HG03175 (cell line): ENCODE results near the gene IFT81.

Experiments used
- ATAC-seq: cut with Tn5 transposase; IDR thresholded peaks from one replicate; pipeline ENCODE4 v1.9.1; 2021; ENCODE audit warnings: mild to moderate bottlenecking, moderate library complexity; ENCODE audit not compliant: unreplicated experiment

IFT81 gene

DNA sequence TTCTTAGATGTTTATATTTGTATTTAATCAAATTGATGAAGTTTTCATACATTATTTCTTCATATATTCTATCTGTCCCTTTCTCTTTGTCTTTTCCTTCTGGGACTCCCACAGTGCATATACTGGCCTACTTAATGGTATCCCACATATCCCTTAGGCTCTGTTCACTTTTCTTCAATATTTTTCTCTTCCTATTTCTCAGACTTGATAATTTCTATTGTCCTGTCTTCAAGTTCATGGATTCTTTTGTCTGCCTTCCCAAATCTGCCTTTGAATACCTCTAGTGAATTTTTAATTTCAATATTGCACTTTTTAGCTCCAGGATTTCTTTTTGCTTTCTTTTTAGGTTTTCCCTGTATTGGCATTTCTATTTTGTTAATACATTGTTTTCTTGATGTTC is 33.4 kb downstream of the IFT81 start:
- ATAC-seq, result no peak

DNA sequence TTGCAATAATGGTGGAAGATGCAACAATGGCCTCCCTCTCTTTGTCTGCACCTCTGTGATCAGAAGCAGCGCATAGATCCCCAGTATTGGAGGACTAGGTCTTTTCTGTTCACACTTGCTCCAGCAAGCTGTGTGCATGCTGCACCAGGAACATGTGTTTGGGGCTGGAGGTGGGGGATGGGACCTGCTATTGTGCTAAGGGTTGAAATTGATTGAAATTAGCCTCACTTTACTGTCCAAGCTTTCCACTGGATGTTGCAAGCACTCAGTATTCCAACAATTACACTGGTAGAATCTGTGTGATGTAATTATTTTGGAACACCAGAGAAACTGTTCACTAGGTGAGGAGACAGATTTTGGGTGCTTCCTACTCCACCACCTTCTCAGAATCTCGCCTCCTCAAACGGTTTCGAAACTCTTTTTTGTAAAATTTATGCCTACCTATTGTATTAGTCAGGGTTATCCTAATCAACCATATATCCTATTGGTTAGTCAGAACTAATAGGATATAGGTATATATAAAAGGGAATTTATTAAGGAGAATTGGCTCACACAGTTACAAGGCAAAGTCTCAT is 35.6 kb downstream of the IFT81 start:
- no peak for ATAC-seq

DNA sequence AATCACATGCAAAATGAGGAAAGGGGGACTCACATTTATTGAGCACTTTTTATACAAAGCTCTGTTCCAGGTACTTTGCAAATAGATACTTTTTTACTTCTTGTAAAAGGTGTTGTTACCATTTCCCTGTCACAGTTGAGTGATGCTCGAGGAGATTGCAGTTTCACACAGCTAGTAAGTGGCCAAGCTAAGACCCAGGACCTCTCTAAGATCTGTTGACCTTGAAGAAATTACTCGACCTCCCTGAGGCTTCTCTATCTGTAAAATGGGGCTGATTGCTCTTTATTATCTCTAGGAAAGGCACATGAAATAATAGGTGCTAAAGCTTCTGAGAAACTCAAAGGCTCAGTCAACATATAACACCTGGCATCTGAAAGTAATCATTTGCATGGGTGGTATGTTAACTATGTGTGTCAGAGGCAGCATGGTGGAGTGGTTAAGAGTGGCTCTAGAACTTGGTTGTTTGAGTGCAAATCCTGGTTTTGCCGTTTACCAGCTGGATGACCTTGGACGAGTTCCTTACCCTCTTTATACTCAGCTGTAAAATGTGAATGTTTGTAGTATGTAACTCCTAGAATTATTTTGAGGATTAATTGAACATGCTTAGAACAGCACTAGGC is 41.5 kb downstream of the IFT81 start:
- ATAC-seq, result peak; percentile 85

DNA sequence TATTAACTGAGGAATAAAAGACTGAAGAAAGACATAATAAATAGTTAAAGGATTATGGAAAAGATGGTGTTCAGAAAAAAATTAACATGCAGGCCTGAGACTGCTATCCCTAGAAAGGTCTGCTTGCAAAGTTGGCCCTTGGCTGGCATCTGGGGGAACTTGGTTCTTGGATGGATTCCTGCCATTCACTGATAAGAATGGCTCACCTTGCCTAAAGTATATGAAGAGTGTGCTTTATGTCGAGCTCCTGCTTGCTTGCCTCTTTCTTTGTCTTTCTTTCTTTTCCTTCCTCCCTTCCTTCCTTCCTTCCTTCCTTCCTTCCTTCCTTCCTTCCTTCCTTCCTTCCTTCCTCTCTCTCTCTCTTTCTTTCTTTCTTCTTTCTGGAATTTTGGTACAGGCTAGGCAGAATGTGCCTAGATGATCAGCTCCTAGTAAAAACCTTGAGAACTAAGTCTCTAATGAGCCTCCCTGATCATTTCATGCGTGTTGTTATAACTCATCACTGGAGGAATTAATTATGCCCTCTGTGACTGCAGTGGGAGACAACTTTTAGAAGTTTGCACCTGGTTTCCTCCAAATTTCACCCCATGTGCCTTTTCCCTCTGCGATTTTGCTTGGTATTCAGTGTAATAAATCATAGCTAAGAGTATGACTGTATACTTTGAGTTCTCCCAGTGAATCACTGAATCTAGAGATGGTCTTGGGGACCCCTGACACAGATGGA is 44.7 kb downstream of the IFT81 start:
- ATAC-seq, result no peak

DNA sequence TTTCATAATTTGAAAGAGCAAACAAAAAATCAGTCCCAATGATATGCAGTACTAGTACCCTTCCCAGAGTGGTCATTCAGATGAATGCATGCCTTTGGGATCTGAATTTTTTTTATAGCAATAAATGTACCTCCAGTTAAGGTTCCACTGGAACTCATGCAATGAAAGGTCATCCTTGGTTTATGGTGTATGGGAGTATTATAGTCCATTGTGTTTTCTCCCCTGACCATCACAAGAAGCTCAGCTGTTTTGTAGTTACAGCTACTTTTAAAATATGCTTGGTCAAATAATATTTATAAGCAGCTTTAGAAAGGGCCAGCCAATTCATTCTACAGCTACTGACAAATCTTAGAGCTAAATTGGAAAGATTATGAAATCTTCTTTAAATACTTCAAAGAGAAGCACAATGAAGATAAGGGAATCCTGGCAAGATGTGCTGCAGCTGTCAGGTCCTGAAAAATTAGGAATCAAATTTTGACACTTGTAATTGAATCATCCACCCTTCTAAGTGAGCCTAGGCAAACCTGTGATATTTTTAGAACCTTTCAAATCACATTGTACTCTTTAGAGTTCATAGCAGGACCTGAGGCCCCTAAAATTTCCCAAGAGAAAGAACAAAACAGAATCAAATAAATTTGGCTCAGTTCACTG is 46.5 kb downstream of the IFT81 start:
- no peak for ATAC-seq

DNA sequence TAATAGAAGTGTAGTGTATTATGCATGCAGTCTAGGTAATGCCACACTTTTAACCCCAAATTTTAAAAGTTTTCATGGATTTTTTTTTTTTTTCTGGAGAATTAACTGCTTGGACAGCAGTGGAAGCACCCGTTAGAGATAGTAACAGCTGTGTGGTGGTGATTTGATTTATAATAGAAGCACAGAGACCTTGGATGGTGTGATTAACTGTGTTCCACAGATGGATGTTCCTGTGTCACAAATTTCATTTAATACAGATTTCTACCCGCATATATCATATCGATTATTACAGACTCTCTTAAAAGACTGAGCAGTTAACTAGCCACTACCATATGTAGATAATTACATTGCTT is 47.0 kb downstream of the IFT81 start:
- no peak for ATAC-seq

DNA sequence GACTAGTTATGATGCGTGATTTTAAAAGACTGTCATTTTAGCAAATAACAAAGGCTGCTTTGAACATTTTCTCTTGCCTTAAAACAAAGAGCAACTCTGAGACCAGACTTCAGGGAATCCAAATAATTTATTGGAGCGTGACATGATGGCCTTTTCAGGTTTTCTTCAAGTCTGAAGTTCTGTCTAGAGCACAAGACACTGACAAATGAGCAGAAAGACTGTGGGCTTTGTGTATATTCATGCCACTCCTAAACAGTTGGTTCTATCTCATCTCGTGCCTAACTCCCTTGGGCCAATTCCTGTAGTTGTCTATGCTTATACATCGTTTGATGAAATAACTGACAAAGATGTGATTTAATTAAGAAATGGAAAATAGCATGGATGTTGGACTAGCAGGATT is 47.5 kb downstream of the IFT81 start:
- ATAC-seq, result no peak

DNA sequence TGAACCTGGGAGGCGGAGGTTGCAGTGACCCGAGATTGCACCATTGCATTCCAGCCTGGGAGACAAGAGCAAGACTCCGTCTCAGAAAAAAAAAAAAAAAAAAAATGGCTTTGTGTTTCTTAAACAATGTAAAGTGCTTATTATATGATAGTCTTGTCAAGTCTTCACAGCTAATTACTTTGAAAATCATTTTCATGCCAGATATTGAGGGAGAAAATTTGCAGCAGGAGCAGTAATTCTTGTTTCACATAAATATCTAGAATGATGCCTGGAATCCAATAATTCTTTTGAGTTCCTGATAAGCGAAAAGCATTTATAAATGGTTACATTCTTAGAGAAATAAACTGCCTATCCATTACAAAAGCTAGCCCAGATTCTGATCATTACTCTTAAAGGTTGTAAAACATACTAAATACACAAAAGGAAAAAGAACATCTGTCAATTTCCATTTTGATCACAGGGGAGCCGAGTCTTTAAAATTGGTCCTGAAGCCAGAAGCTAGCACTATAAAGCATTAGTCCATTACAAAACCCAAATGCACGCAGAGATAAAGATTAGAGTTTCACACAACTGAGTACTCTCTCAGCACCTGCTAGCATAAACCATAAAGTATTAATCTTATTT is 50.3 kb downstream of the IFT81 start:
- ATAC-seq, result no peak

DNA sequence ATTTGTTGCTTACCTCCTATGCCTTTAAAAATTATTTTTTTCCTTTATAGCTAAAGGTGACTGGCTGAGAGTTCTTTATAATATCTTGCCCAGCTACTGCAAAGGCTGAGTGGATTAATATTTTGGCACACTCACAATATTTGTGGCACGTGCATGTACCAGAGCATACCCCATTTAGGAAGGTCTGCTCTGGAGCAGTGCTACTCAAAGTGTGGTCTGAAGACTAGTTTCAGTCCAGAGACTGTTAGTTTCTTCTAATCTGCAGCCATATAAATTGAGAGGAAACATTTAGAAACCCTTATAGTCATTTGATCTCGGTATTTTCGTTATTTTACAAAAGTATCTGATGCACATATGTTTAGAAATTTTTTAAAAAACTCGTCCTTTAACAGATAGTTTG is 51.0 kb downstream of the IFT81 start:
- ATAC-seq, result no peak

DNA sequence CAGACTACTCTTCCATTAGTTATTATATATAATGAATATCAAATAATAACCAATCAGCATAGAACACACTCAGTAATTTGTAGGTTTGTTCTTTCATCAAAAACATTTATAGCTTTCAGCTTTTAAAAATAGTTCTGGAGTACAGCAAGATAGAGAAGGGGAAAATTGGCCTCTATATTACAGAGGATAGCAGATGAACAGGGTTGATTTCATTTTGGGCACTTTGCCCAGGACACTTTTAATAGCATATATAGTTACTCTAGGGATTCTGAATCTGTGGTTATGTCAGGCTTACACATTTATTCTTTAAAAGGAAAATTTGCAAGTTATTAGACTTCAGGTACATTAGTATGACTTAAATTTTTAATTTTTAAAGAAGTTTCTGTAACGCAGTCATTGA is 52.6 kb downstream of the IFT81 start:
- no peak for ATAC-seq

DNA sequence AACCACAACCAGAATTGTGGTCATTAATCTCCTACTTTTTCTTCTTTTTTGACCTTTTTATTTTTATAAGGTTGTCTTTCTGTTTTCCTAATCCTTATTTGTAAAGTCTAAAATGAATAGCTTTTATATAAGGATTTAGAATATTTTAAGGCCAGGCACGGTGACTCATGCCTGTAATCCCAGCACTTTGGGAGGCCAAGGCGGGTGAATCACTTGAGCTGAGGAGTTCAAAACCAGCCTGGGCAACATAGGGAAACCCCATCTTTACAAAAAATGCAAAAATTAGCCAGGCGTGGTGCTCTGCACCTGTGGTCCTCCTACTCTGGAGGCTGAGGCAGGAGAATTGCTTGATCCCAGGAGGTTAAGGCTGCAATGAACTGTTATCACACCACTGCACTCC is 55.1 kb downstream of the IFT81 start:
- no peak for ATAC-seq

DNA sequence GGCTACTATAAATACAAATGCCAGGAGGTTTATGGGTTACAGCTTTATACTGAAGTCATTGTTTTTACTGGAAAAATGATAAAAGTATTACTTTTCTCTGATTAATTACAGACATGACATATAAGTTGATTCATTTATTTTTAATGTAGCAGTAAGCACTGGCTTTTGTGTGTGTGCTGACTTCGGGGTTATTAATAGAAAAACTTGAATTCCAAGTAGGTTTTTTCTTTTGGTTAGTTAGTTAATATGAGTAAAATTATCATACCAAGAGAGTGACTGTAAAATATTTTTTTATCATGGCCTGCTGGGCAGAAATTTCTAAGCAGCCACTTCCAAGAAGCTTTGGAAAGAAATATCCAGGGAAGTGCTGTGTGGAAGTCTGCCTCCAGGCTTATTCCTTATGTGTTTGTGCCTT is 56.4 kb downstream of the IFT81 start:
- no peak for ATAC-seq

DNA sequence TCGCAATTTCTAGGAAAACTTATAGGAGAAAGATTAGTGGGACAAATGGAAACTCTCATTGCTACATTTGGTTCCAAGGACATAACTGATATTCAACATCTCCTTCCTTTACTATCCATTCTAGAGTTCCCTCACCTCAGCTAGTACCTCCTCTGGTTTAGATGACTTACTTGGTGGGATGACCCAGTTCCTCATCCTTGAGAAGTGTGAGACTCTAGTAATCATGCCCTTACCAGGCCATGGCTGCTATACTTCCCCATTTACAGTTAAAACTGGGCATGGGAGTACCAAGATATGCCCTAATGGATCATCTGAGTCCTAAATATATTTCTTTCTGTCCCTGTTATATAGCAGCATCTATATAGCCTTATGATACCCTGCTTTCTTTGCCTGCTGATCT is 58.1 kb downstream of the IFT81 start:
- no peak for ATAC-seq

DNA sequence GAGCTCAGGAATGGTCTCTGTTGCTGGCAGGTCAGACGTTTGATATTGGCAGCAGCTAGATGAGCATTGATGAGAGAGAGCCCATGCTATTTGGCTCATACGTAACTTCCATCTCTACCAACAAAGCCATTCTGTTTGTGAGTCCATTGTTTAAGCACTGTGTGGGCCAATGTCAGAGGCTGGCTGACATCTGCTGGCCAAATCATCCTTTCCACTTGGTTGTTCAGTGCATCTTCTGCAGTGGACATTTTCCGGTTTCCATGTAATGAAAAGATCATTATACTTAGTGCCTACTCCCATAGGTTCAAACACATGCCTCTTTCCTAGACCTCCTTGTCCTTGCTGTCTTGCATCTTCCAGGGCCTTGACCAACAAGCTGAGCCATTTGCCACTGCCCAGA is 59.2 kb downstream of the IFT81 start:
- no peak for ATAC-seq

DNA sequence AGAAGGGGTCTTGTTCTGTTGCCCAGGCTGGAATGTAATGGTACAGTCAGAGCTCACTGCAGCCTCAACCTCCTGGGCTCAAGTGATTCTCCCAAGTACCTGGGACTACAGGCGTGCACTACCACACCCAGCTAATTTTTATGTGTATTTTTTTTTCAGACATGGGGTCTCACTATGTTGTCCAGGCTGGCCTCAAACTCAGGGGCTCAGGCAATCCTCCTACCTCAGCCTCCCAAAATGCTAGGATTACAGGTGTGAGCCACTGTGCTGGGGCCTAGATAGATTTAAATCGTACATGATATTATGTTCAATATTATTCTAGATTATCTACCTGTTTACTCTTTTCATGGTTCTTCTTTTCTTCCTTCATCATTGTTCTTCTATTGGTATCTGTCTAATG is 61.5 kb downstream of the IFT81 start:
- no peak for ATAC-seq

DNA sequence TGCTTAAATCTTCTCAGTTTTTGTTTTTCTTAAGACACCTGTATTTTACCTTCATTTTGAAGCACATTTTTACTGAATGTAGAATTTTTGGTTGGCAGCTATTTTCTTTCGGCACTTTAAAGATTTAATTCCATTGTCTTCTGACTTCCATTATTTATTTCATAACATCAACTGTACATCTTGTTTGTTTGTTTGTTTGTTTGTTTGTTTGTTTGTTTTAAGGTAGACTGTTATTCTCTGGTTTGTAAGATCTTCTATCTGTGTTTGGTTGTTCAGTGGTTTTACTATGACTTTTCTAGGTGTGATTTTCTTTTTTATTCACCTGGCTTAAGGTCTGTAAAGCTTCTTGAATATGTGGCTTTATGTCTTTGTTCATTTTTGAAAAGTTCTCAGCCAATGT is 61.9 kb downstream of the IFT81 start:
- ATAC-seq, result no peak

DNA sequence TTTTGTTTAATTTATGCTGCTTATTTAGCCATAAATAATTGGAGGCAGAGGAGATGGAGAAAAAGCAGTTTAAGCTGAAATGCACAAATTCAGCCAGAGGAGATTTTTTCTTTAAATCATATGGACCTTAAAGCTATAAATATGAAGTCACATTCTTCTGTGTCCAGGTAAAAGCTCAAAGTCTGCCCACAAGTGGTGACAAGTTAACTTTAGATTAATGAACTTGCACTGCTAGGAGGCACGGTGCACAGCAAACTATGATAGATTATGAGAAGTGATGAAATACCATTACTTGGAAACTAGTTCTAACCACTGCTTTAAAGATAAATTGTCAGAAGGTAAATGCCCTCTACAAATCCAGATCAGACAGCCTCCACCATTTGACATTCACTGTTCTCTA is 69.0 kb downstream of the IFT81 start:
- ATAC-seq, result no peak

DNA sequence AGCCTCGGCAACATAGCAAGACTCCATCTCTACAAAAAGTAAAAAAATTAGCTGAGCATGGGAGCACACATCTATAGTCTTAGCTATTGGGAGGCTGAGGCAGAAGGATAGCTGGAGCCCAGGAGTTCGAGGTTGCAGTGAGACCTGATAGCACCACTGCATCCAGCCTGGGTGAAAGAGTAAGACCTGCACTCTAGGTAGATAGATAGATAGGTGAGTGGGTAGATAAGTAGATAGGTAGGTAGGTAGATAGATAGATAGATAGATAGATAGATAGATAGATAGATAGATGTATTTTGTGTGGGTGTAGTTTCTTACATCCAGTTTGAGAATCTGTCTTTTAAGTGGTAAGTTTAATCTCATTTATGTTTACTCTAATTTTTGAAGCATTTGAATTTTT is 72.8 kb downstream of the IFT81 start:
- ATAC-seq, result no peak

DNA sequence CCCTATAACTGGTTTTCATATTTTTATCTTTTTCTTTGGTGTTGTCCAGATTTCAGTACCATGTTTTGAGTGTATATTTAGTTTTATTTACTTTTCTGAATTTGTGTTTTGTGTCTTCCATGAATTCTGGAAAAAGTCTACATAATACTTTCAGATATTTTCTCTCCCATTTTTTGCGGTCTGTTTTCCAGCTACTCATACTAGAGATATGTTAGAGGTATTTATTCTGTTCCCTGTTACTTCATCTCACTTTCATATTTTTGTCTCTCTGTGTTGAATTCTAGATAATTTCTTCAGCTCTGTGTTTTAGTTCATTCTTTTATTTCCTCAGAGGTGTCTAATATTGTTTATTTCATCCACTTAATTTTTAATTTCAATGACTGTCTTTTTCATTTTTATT is 74.2 kb downstream of the IFT81 start:
- ATAC-seq, result no peak

DNA sequence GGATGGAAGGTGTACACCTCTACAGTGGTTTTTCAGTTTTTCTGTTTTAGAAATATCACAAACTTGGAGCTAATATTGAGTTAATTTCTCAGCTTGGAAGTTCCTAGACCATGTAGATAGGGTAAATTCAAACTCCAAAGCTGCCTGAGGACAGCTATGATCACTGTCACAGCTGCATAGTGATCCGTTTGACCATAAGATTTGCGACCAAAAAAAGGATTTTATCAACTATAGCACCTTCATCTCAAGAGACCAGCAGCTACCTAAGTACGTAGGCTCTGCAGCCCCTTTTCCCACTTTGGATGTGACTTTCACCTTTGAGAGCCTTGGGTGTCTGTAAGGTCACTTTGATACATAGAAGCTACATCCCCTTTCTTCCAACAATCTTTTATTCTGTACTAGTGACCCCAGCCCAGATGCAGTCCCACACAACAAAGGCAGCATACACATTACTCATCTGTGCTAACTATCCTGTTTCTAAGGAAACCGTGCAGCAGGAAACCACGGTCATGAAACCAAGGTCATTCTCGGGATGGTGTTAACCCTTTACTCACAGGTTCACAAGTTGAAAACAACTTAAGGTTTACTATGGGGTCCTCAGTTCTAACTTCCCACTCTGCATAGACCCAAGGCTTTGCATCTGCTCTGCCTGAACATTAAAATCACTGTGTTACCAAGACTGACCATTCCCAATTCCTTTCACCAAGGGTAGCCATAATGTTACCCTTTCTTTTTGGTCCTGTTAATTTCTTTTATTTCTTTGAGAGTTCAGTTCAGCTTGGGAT is 75.4 kb downstream of the IFT81 start:
- peak; percentile 46 for ATAC-seq

DNA sequence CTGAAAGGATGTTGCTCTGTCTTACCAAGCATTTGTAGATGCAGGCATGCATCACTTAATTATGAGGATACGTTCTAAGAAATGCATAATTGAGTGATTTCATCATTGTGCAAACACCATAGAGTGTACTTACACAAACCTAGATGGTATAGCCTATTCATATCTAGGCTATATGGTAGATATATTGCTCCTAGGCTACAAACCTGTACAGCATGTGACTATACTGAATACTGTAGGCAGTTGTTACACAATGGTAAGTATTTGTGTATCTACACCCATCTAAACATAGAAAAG is 75.9 kb downstream of the IFT81 start:
- no peak for ATAC-seq
